ENCODE measurements around the gene FAM111A.
"Not testable (repeated sequence)": the region's sequence is repeated elsewhere in the genome, so short reads cannot be mapped to it uniquely, and the experiment has no call there.

FAM111A gene

GRCh38 chr11:59142530-59143507 lies at the start of gene FAM111A:
FAM111A (plus strand) TSS chr11:59142856; CDS start chr11:59148873, 6,017 bp downstream.
- DNase-seq: peak; percentile 78

- not testable (repeated sequence) for DNase-seq
Observed at GRCh38 chr11:59093576-59093975, 49.1 kb upstream of the FAM111A start.

GRCh38 chr11:59095225-59095624 lies 47.4 kb upstream of the FAM111A start:
- DNase-seq: not testable (repeated sequence)

- DNase-seq: not testable (repeated sequence)
Observed at GRCh38 chr11:59095972-59096575, 46.6 kb upstream of the FAM111A start.

GRCh38 chr11:59097113-59097708 lies 45.4 kb upstream of the FAM111A start:
- DNase-seq: peak; percentile 63

GRCh38 chr11:59097938-59098337 lies 44.7 kb upstream of the FAM111A start:
- not testable (repeated sequence) for DNase-seq

GRCh38 chr11:59102259-59102765 lies 40.3 kb upstream of the FAM111A start:
- peak; percentile 22 for DNase-seq

GRCh38 chr11:59106363-59107336 lies 36.0 kb upstream of the FAM111A start, which contains the start of gene FAM111B:
FAM111B (plus strand) TSS chr11:59107237; CDS start chr11:59109626, 2,389 bp downstream.
- DNase-seq: peak; percentile 29

GRCh38 chr11:59107721-59108120 lies 34.9 kb upstream of the FAM111A start:
- DNase-seq: not testable (repeated sequence)

- no peak for DNase-seq
Observed at GRCh38 chr11:59112494-59112893, 30.2 kb upstream of the FAM111A start.

- no peak for DNase-seq
Observed at GRCh38 chr11:59114344-59114743, 28.3 kb upstream of the FAM111A start.

- DNase-seq: no peak
Observed at GRCh38 chr11:59115553-59115952, 27.1 kb upstream of the FAM111A start.

GRCh38 chr11:59117774-59118173 lies 24.9 kb upstream of the FAM111A start:
- DNase-seq: no peak

- DNase-seq: no peak
Observed at GRCh38 chr11:59119826-59120225, 22.8 kb upstream of the FAM111A start.

- peak; percentile 89 for DNase-seq
Observed at GRCh38 chr11:59135648-59136461, 6.8 kb upstream of the FAM111A start.

- not testable (repeated sequence) for DNase-seq
Observed at GRCh38 chr11:59136551-59136950, 6.1 kb upstream of the FAM111A start.

GRCh38 chr11:59137190-59137589 lies 5.5 kb upstream of the FAM111A start:
- DNase-seq: no peak

GRCh38 chr11:59138643-59139042 lies 4.0 kb upstream of the FAM111A start:
- no peak for DNase-seq

- no peak for DNase-seq
Observed at GRCh38 chr11:59141191-59141590, 1.5 kb upstream of the FAM111A start.

- no peak for DNase-seq
Observed at GRCh38 chr11:59141673-59142460, 789 bp upstream of the FAM111A start.
